ENCODE data around the gene PRPF4. TPM values are rescaled to one million over a fixed set of nuclear protein-coding genes. Genes with fewer than 3 reads are reported as not detected.

The PRPF4 gene
- total RNA-seq, 1 donor from 2014 or later: 29.4 TPM

DNA sequence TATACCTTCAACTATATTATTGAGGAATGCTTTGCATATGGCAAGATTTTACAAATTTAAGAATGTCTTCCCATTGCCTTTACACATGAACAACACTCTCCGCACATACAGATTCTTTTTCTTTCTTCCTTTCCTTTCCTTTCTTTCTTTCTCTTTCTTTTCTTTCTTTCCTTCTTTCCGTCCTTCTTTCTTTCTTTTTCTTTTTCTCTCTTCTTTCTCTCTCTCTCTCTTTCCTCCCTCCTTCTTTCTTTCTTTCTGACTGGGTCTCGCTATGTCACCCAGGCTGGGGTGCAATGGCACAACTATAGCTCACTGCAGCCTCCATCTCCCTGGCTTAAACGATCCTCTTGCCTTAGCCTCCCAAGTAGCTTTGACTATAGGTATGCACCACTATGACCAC, 50.8 kb downstream of the PRPF4 start:
- no peak overlapping the region for H3K27ac Mint-ChIP-seq
- no peaks in the 10 kb centered on the region for H3K9me3 Mint-ChIP-seq
- no peak for DNase-seq (ENCODE audit: low spot score in 2 of 2, unreplicated experiment in 2 of 2)
- no peaks in the 10 kb centered on the region for H3K36me3 Mint-ChIP-seq
- TF ChIP-seq, protein P1, sequence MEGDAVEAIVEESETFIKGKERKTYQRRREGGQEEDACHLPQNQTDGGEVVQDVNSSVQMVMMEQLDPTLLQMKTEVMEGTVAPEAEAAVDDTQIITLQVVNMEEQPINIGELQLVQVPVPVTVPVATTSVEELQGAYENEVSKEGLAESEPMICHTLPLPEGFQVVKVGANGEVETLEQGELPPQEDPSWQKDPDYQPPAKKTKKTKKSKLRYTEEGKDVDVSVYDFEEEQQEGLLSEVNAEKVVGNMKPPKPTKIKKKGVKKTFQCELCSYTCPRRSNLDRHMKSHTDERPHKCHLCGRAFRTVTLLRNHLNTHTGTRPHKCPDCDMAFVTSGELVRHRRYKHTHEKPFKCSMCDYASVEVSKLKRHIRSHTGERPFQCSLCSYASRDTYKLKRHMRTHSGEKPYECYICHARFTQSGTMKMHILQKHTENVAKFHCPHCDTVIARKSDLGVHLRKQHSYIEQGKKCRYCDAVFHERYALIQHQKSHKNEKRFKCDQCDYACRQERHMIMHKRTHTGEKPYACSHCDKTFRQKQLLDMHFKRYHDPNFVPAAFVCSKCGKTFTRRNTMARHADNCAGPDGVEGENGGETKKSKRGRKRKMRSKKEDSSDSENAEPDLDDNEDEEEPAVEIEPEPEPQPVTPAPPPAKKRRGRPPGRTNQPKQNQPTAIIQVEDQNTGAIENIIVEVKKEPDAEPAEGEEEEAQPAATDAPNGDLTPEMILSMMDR (IDR thresholded peaks at IDR 0.05; ENCODE audit: unreplicated experiment): no peak
- H3K4me1 Mint-ChIP-seq: no peaks in the 10 kb centered on the region
- H3K27me3 Mint-ChIP-seq (ENCODE audit: low read depth): no peaks in the 10 kb centered on the region
- no peak overlapping the region for H3K4me3 Mint-ChIP-seq

DNA sequence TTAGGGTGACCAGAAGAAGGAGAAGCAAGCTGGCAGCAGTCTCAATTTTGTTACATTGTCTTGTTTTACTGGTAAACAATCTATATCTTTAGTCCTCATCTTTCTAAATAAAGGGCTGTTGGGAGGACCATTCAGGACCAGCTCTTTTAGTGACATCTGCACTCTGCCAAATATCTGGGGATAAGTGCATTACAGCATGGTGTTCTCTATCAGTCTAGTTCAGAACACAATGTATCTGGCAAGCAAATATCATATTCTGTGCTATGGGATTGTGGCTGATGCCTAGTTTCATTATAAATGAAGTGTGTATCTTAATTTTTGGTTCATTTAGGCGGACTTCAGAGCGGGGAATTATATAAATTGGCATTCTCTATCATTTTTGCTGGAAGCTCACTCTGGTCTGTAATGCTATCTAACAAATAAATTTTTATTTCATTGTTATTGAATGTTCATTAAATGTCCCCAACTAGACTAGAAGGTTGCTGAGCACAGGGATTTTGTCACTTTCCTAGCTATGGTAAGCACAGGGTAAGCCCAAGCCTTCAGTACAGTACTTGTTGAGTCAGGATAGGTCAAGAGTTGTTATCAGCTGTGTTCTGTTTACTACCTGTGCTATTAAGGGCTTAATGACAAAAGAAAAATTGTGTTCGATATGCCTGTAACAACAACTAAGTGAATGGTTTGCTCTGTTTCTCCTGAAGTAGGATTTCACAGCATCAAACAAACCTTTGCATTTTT, 52.8 kb downstream of the PRPF4 start:
- Mint-ChIP-seq H3K27me3 (ENCODE audit: low read depth) (no peaks in the 10 kb centered on the region), H3K36me3 (peaks cover 4% of the 10 kb centered on the region), H3K4me3 (no peak overlapping the region), H3K27ac (no peak overlapping the region), H3K4me1 (no peaks in the 10 kb centered on the region), H3K9me3 (peaks cover 4% of the 10 kb centered on the region)
- TF ChIP-seq, protein P1 (IDR thresholded peaks at IDR 0.05; ENCODE audit: unreplicated experiment): no peak
- DNase-seq (ENCODE audit: low spot score in 2 of 2, unreplicated experiment in 2 of 2): no peak

DNA sequence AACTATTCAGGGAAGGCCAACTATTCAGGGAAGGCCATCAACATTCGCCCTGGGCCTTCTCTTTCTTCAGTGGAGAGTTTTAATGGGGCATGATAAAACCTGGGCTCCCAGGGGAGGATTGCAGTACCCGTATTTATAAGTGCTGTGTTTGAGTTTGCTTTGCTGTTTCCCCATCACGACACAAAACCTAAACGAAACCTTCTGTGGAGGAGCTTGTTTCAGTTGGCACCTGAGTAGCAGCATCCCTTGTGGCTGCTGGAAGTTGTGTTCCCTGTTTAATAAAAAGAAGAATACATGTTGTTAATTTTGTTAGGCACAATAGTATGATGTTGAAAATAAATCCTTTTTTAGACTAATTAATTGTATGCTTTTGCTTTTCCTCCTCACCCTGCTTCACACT, 56.3 kb downstream of the PRPF4 start:
- Mint-ChIP-seq H3K4me1 (no peaks in the 10 kb centered on the region), H3K9me3 (peaks cover 4% of the 10 kb centered on the region), H3K36me3 (peaks cover 4% of the 10 kb centered on the region), H3K4me3 (no peak overlapping the region), H3K27me3 (ENCODE audit: low read depth) (no peaks in the 10 kb centered on the region), H3K27ac (no peak overlapping the region)
- TF ChIP-seq, protein P1 (IDR thresholded peaks at IDR 0.05; ENCODE audit: unreplicated experiment): no peak
- DNase-seq (ENCODE audit: low spot score in 2 of 2, unreplicated experiment in 2 of 2): no peak

DNA sequence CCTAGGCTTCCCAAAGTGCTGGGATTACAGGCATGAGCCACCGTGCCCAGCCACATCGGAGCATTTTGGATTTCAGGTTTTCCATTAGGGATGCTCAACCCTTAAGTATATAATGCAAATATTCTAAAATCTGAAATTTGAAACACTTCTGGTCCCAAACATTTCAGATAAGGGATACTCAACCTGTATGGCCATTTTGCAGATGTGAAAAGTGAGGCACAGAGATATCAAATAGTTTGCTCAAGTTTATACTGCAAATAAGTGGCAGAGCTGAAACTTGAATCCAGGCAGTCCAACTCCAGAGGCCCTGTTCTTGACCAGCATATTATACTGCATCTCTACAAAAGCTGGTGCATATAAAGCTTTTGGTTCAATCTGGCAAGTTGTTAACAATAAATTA, 62.3 kb downstream of the PRPF4 start:
- Mint-ChIP-seq H3K9me3 (no peaks in the 10 kb centered on the region), H3K36me3 (no peaks in the 10 kb centered on the region)

DNA sequence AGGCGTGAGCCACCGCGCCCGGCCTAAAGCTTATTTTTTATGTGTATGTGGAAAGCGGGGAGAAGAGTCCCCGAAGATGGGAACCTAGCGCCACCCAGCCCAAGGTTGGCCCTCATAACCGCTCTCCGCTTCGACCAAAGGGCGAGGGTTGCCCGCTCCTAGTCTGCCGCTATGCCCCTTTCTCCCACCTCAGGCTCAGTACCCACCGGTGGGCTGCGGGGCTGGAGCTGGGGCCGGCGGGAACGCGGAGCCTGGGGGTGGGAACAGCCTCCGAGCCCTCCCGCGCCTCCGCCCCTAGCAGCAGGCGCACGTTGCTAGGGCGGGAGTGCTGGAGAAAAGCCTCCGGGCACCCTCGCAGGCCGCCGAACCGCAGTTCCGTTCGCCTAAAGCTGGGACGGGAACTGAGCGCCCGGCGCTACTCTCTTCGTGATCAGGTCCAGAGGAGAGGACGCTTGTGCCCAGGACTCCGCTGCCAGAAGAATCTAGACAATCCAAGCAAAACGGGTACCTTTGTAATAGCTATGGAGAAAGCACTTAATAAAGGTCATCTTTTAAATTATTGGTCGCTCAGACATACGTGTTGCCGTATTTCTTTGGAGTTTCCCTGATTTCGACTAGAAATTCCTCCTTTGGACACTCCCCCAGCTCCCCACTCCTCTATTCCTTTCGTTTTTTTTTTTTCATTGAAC, 64.7 kb downstream of the PRPF4 start, which contains the start of gene WDR31:
Gene WDR31, minus strand, starts transcription at position 265 of the 689 bp plus-strand sequence. CDS start 8,253 bp downstream, outside the sequence.
- Mint-ChIP-seq H3K36me3 (no peaks in the 10 kb centered on the region), H3K4me1 (peaks cover 29% of the 10 kb centered on the region), H3K4me3 (peak within 1 kb of the TSS; percentile 79), H3K27me3 (ENCODE audit: low read depth) (no peaks in the 10 kb centered on the region), H3K27ac (peak within 1 kb of the TSS; percentile 90), H3K9me3 (no peaks in the 10 kb centered on the region)
- peak; percentile 75 to 88 for DNase-seq (ENCODE audit: low spot score in 2 of 2, unreplicated experiment in 2 of 2)
- TF ChIP-seq, protein P1 (IDR thresholded peaks at IDR 0.05; ENCODE audit: unreplicated experiment): no peak

More for the DNA sequence above, 62.3 kb downstream of the PRPF4 start:
- TF ChIP-seq, protein P1 (IDR thresholded peaks at IDR 0.05; ENCODE audit: unreplicated experiment): no peak
- H3K27me3 Mint-ChIP-seq (ENCODE audit: low read depth): no peaks in the 10 kb centered on the region
- H3K27ac Mint-ChIP-seq: no peak overlapping the region
- no peak overlapping the region for H3K4me3 Mint-ChIP-seq
- peaks cover 17% of the 10 kb centered on the region for H3K4me1 Mint-ChIP-seq
- DNase-seq (ENCODE audit: low spot score in 2 of 2, unreplicated experiment in 2 of 2): no peak
